KMS-11 (cell line): Measurements from ENCODE around the gene UBC.
A peak's percentile ranks its signal among the peaks of the same experiment; 100 is the strongest.
"Not testable (repeated sequence)": the region's sequence is repeated elsewhere in the genome, so short reads cannot be mapped to it uniquely, and the experiment has no call there.

Experiments
- H2AFZ ChIP-seq: fragments of 200-600 bp; sonication (generic); 2 replicates; pipeline ENCODE4 v1.6.1; 2016; ENCODE audit warnings: antibody characterized with exemption, mixed run types, low read depth
- H3K27ac ChIP-seq: fragments of 200-600 bp; sonication (generic); 2 replicates; pipeline ENCODE4 v1.6.1; 2016; ENCODE audit warnings: mild to moderate bottlenecking, mixed run types
- H3K27me3 ChIP-seq: fragments of 200-600 bp; sonication (generic); 2 replicates; pipeline ENCODE4 v1.6.1; 2017; ENCODE audit warnings: mild to moderate bottlenecking, low read depth, mixed run types, moderate library complexity; ENCODE audit not compliant: insufficient read depth
- H3K36me3 ChIP-seq: fragments of 200-600 bp; sonication (generic); 2 replicates; pipeline ENCODE4 v1.6.1; 2017; ENCODE audit warnings: mild to moderate bottlenecking, mixed run types; ENCODE audit not compliant: insufficient read depth
- H3K4me1 ChIP-seq: fragments of 200-600 bp; sonication (generic); 2 replicates; pipeline ENCODE4 v1.6.1; 2016; ENCODE audit warnings: mild to moderate bottlenecking, low read depth, mixed run types; ENCODE audit not compliant: poor library complexity, severe bottlenecking
- H3K4me2 ChIP-seq: fragments of 200-600 bp; sonication (generic); 2 replicates; pipeline ENCODE4 v1.7.0; 2016; ENCODE audit warnings: mild to moderate bottlenecking, mixed run types
- H3K4me3 ChIP-seq: fragments of 200-600 bp; sonication (generic); IDR thresholded peaks from 2 replicates; pipeline ENCODE4 v1.6.1; 2017; ENCODE audit warnings: low read depth, low read length, mixed read lengths; ENCODE audit not compliant: insufficient read depth
- H3K79me2 ChIP-seq: fragments of 200-600 bp; sonication (generic); 2 replicates; pipeline ENCODE4 v1.6.1; 2016; ENCODE audit warnings: low read depth, mixed run types; ENCODE audit not compliant: insufficient read depth
- H3K9ac ChIP-seq: fragments of 200-600 bp; sonication (generic); 2 replicates; pipeline ENCODE4 v1.6.1; 2016; ENCODE audit warnings: mild to moderate bottlenecking, mixed run types
- H4K20me1 ChIP-seq: fragments of 200-600 bp; sonication (generic); 2 replicates; pipeline ENCODE4 v1.6.1; 2016; ENCODE audit warnings: mild to moderate bottlenecking, mixed run types; ENCODE audit not compliant: insufficient read depth
- TF ChIP-seq, protein P1 (sequence below): fragments of 200-600 bp; sonication (generic); conservative IDR thresholded peaks from 2 replicates; pipeline ENCODE4 v1.6.1; 2017; ENCODE audit warnings: low read depth, mild to moderate bottlenecking, antibody characterized with exemption, low read length, moderate library complexity, mixed read lengths

The UBC gene

GRCh38 chr12:124939421-124940142 is 25.1 kb upstream of the UBC start:
- TF ChIP-seq, protein P1, sequence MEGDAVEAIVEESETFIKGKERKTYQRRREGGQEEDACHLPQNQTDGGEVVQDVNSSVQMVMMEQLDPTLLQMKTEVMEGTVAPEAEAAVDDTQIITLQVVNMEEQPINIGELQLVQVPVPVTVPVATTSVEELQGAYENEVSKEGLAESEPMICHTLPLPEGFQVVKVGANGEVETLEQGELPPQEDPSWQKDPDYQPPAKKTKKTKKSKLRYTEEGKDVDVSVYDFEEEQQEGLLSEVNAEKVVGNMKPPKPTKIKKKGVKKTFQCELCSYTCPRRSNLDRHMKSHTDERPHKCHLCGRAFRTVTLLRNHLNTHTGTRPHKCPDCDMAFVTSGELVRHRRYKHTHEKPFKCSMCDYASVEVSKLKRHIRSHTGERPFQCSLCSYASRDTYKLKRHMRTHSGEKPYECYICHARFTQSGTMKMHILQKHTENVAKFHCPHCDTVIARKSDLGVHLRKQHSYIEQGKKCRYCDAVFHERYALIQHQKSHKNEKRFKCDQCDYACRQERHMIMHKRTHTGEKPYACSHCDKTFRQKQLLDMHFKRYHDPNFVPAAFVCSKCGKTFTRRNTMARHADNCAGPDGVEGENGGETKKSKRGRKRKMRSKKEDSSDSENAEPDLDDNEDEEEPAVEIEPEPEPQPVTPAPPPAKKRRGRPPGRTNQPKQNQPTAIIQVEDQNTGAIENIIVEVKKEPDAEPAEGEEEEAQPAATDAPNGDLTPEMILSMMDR, result no peak
- H3K36me3 ChIP-seq, result no peaks in the 10 kb centered on the region
- H3K4me2 ChIP-seq, result peak overlapping the region; percentile 87
- H4K20me1 ChIP-seq, result no peaks in the 10 kb centered on the region
- H3K79me2 ChIP-seq, result no peaks in the 10 kb centered on the region
- H3K4me3 ChIP-seq, result no peak overlapping the region
- H3K27me3 ChIP-seq, result no peaks in the 10 kb centered on the region
- peak overlapping the region; percentile 78 for H3K27ac ChIP-seq
- peaks cover 23% of the 10 kb centered on the region for H3K4me1 ChIP-seq
- no peak overlapping the region for H2AFZ ChIP-seq
- H3K9ac ChIP-seq, result peak overlapping the region; percentile 49; the same call in 1 of the 2 replicates

GRCh38 chr12:124939079-124939420 is 24.6 kb upstream of the UBC start:
- H3K4me1 ChIP-seq, result peaks cover 23% of the 10 kb centered on the region
- peak overlapping the region; percentile 78 for H3K27ac ChIP-seq
- no peaks in the 10 kb centered on the region for H3K79me2 ChIP-seq
- TF ChIP-seq, protein P1, result peak; percentile 48
- H3K4me3 ChIP-seq, result no peak overlapping the region
- H3K9ac ChIP-seq, result peak overlapping the region; percentile 16; the same call in 1 of the 2 replicates
- peak overlapping the region; percentile 16; the same call in 1 of the 2 replicates for H2AFZ ChIP-seq
- no peaks in the 10 kb centered on the region for H4K20me1 ChIP-seq
- H3K27me3 ChIP-seq, result no peaks in the 10 kb centered on the region
- peak overlapping the region; percentile 87 for H3K4me2 ChIP-seq
- H3K36me3 ChIP-seq, result no peaks in the 10 kb centered on the region

- TF ChIP-seq, protein P1, result no peak
- H2AFZ ChIP-seq, result peak overlapping the region; percentile 16; the same call in 1 of the 2 replicates
- H3K79me2 ChIP-seq, result no peaks in the 10 kb centered on the region
- no peaks in the 10 kb centered on the region for H4K20me1 ChIP-seq
- no peaks in the 10 kb centered on the region for H3K36me3 ChIP-seq
- H3K27me3 ChIP-seq, result no peaks in the 10 kb centered on the region
- H3K27ac ChIP-seq, result peak overlapping the region; percentile 78; the same call in 1 of the 2 replicates
- H3K9ac ChIP-seq, result peak overlapping the region; percentile 16; the same call in 1 of the 2 replicates
- peaks cover 23% of the 10 kb centered on the region for H3K4me1 ChIP-seq
- H3K4me2 ChIP-seq, result peak overlapping the region; percentile 87
- H3K4me3 ChIP-seq, result no peak overlapping the region
Observed at GRCh38 chr12:124938587-124938986, 24.1 kb upstream of the UBC start.

GRCh38 chr12:124938108-124938507 is 23.7 kb upstream of the UBC start:
- Histone ChIP-seq H2AFZ (peak overlapping the region; percentile 16; the same call in 1 of the 2 replicates), H3K4me3 (no peak overlapping the region)

GRCh38 chr12:124931528-124931927 is 17.1 kb upstream of the UBC start:
- not testable (repeated sequence) for H3K4me3 ChIP-seq, H3K36me3 ChIP-seq, H3K79me2 ChIP-seq, H3K4me1 ChIP-seq, H3K9ac ChIP-seq, H3K4me2 ChIP-seq, H3K27me3 ChIP-seq, H3K27ac ChIP-seq, H4K20me1 ChIP-seq, H2AFZ ChIP-seq

More at GRCh38 chr12:124938108-124938507, 23.7 kb upstream of the UBC start:
- peak overlapping the region; percentile 87 for H3K4me2 ChIP-seq
- H3K36me3 ChIP-seq, result no peaks in the 10 kb centered on the region
- TF ChIP-seq, protein P1, result no peak
- H4K20me1 ChIP-seq, result no peaks in the 10 kb centered on the region
- peak overlapping the region; percentile 78; the same call in 1 of the 2 replicates for H3K27ac ChIP-seq
- peaks cover 23% of the 10 kb centered on the region for H3K4me1 ChIP-seq
- no peaks in the 10 kb centered on the region for H3K79me2 ChIP-seq
- H3K9ac ChIP-seq, result no peak overlapping the region; the same call in 1 of the 2 replicates
- no peaks in the 10 kb centered on the region for H3K27me3 ChIP-seq
